ENCODE measurements around the gene PSMB11.

DNA sequence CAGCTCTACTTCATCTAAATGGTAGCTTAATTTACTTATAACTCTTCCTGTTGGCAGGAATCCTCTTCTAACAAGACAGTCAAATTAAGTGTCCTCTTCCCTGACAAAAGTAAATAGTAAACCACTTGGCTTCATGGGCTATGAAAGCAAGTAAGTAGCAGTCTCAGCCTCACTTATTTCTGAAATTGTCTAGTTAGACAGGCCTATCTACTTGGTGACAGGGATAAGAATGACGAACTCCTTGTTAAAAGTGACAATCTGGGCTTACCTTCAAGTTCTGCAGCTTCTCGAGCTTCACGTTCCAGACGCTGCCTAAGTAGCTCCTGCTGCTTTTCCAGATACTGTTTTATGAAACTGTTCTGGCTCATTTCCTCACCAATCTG is 48.2 kb downstream of the PSMB11 start:
- TF ChIP-seq, protein P1, sequence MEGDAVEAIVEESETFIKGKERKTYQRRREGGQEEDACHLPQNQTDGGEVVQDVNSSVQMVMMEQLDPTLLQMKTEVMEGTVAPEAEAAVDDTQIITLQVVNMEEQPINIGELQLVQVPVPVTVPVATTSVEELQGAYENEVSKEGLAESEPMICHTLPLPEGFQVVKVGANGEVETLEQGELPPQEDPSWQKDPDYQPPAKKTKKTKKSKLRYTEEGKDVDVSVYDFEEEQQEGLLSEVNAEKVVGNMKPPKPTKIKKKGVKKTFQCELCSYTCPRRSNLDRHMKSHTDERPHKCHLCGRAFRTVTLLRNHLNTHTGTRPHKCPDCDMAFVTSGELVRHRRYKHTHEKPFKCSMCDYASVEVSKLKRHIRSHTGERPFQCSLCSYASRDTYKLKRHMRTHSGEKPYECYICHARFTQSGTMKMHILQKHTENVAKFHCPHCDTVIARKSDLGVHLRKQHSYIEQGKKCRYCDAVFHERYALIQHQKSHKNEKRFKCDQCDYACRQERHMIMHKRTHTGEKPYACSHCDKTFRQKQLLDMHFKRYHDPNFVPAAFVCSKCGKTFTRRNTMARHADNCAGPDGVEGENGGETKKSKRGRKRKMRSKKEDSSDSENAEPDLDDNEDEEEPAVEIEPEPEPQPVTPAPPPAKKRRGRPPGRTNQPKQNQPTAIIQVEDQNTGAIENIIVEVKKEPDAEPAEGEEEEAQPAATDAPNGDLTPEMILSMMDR (IDR thresholded peaks at IDR 0.05): no peak
- TF ChIP-seq EZH2 (IDR thresholded peaks at IDR 0.05): no peak

Measured in neural progenitor cell (in vitro differentiated cells).